Ectodermal cell (in vitro differentiated cells): ENCODE results near the gene DCAF6.
"Not testable (repeated sequence)": the region's sequence is repeated elsewhere in the genome, so short reads cannot be mapped to it uniquely, and the experiment has no call there.

Source experiments
- H3K27ac ChIP-seq: 2 replicates; pipeline ENCODE4 v1.7.0; 2013; ENCODE audit warnings: mild to moderate bottlenecking, low read depth, low read length; ENCODE audit not compliant: insufficient read depth, poor library complexity, severe bottlenecking
- H3K27me3 ChIP-seq: 2 replicates; pipeline ENCODE4 v1.7.0; 2013; ENCODE audit warnings: mild to moderate bottlenecking, low read length; ENCODE audit not compliant: insufficient read depth, control insufficient read depth, poor library complexity, severe bottlenecking
- H3K36me3 ChIP-seq: one replicate; pipeline ENCODE4 v1.7.0; 2013; ENCODE audit warnings: low read length; ENCODE audit not compliant: control insufficient read depth, insufficient read depth
- H3K4me1 ChIP-seq: one replicate; pipeline ENCODE4 v1.7.0; 2013; ENCODE audit warnings: low read length; ENCODE audit not compliant: control insufficient read depth, insufficient read depth
- H3K4me3 ChIP-seq: 2 replicates; pipeline ENCODE4 v1.7.0; 2013; ENCODE audit warnings: low read depth, low read length, control low read depth; ENCODE audit not compliant: insufficient read depth
- H3K9me3 ChIP-seq: 2 replicates; pipeline ENCODE4 v1.7.0; 2013; ENCODE audit warnings: mild to moderate bottlenecking, low read length, moderate library complexity; ENCODE audit not compliant: control insufficient read depth
- WGBS, 2 experiments: methylation state at CpG; one replicate each; pipeline ENCODE4 v1.1.7; 2013; ENCODE audit warnings: missing lambda C conversion rate in 2 of 2; 5-methylcytosine and 5-hydroxymethylcytosine counted together

Gene DCAF6

GRCh38 chr1:168050307-168050706 lies 113.8 kb downstream of the DCAF6 start:
- Histone ChIP-seq H3K36me3 (no peaks in the 10 kb centered on the region), H3K9me3 (no peaks in the 10 kb centered on the region), H3K27ac (no peak overlapping the region), H3K4me3 (no peak overlapping the region), H3K4me1 (no peaks in the 10 kb centered on the region), H3K27me3 (no peaks in the 10 kb centered on the region)
- 100% methylated on average over 1 of the region's 1 CpG for WGBS, 2 experiments

DNA sequence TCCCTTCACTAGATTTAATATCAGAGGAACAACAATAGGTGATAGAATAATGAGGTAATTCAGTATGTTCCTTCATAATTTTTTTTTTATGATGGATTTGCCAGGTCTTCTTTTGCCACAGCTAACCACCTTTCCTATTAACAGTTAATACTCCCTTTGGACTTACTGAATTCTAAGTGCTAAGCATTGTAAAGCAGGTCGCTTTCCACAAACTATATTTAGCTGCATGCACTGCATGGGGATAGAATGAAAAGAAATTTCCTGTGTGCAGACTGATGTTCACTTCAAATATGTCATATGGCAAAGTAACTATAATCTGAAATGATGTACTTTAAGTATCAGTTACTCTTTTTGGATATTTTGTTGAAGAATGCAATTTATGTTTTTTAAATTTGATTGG lies 114.4 kb downstream of the DCAF6 start:
- no peaks in the 10 kb centered on the region for H3K27me3 ChIP-seq
- H3K4me3 ChIP-seq: no peak overlapping the region
- no peaks in the 10 kb centered on the region for H3K36me3 ChIP-seq
- no peaks in the 10 kb centered on the region for H3K4me1 ChIP-seq
- no peak overlapping the region for H3K27ac ChIP-seq
- no peaks in the 10 kb centered on the region for H3K9me3 ChIP-seq
- 100% methylated on average over 1 of the region's 1 CpG; no CpG with 5 or more reads in 1 of the 2 experiments for WGBS, 2 experiments

DNA sequence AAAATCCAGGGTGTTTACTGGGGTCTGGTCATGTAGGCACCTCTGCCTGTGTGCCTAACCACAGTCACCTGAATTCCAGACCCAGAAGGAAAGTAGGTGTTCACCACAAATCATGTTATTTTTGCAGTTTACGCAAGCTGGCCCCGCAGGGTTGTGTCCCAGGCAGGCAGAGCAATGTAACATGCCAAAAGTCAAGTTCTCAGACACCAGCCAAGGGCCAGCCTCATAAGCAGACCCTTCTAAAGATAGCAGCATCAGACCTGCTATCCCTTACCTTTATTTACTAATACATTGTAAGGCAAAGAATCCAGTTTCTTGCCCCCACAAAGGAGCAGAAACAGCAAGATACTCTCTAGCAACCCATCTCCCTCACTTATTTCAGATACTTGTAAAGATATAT lies 117.2 kb downstream of the DCAF6 start:
- Histone ChIP-seq H3K4me3 (no peak overlapping the region), H3K36me3 (no peaks in the 10 kb centered on the region), H3K4me1 (no peaks in the 10 kb centered on the region), H3K27me3 (no peaks in the 10 kb centered on the region), H3K27ac (no peak overlapping the region), H3K9me3 (no peaks in the 10 kb centered on the region)
- WGBS, 2 experiments: 96 to 100% methylated on average over 2 of the region's 2 CpGs

DNA sequence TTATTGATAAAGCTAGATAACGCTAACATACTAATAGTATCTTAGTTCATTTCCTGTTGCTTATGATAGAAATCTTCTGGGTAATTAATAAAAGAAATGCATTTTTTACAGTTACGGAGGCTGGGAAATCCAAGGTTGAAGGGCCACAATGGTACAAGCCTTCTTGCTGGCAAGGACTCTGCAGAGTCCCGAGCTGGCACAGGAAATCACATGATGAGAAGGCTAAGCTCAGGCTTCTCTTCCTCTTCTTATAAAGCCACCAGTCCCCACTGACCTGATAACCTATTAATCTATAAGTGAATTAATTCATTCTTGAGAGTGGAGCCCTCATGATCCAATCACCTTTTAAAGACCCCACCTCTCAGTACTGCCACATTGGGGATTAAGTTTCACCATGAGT lies 117.6 kb downstream of the DCAF6 start:
- no peaks in the 10 kb centered on the region for H3K36me3 ChIP-seq
- H3K27ac ChIP-seq: no peak overlapping the region
- H3K4me1 ChIP-seq: no peaks in the 10 kb centered on the region
- no peaks in the 10 kb centered on the region for H3K9me3 ChIP-seq
- H3K27me3 ChIP-seq: no peaks in the 10 kb centered on the region
- no peak overlapping the region for H3K4me3 ChIP-seq
- WGBS, 2 experiments: 93 to 95% methylated on average over 2 to 3 of the region's 3 CpGs

GRCh38 chr1:168056152-168056551 lies 119.7 kb downstream of the DCAF6 start:
- H3K27ac ChIP-seq, H3K4me3 ChIP-seq, H3K27me3 ChIP-seq, H3K4me1 ChIP-seq, H3K9me3 ChIP-seq, H3K36me3 ChIP-seq: not testable (repeated sequence)
- WGBS, 2 experiments: 96 to 97% methylated on average over 10 to 12 of the region's 35 CpGs

DNA sequence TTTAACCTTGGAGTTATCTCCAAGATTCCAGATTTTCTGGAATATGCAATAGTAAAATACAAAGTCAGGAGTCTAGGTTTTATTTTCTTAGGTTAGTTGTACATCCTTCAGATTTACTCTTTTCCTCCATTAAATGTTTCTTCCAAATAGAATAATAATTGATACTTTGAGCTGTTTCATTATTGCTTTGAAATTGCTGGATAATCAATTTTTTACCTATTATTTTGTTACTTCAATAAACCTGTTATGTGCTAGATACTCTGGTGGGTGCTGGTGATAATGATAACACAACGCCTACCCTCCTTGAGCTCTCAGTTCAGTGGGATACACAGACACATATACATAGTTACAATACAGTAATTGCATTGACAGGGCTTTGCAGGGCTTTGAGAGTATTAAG lies 120.9 kb downstream of the DCAF6 start:
- no peaks in the 10 kb centered on the region for H3K4me1 ChIP-seq
- no peaks in the 10 kb centered on the region for H3K27me3 ChIP-seq
- H3K36me3 ChIP-seq: no peaks in the 10 kb centered on the region
- H3K27ac ChIP-seq: no peak overlapping the region
- whole genome bisulfite sequencing, 2 experiments: 86% methylated on average over 1 of the region's 1 CpG; no CpG with 5 or more reads in 1 of the 2 experiments
- no peaks in the 10 kb centered on the region for H3K9me3 ChIP-seq
- H3K4me3 ChIP-seq: no peak overlapping the region

GRCh38 chr1:168057921-168058320 lies 121.4 kb downstream of the DCAF6 start:
- WGBS, 2 experiments: 100% methylated on average over 1 of the region's 2 CpGs
- H3K36me3 ChIP-seq: no peaks in the 10 kb centered on the region
- H3K27me3 ChIP-seq: no peaks in the 10 kb centered on the region
- H3K27ac ChIP-seq: no peak overlapping the region
- H3K9me3 ChIP-seq: no peaks in the 10 kb centered on the region
- no peak overlapping the region for H3K4me3 ChIP-seq
- no peaks in the 10 kb centered on the region for H3K4me1 ChIP-seq

DNA sequence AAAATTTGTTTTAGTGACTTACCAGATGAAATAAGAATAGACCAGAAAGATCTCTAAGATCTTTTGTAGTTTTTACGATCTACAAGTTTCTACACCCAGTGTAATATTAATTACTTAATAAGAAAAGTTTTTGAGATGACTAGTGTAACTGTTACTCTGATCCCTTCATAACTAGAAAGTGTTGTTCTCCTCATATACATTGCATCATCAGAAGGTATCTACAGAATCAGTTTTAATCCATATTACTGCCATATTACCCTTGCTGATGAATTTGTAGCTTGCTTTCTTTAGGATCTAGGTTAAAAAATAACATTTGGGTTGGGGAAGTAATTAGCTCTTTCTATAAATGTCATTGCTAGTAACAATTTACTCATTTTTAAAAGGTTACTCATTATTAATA lies 127.7 kb downstream of the DCAF6 start:
- Histone ChIP-seq H3K4me3 (no peak overlapping the region), H3K4me1 (no peaks in the 10 kb centered on the region), H3K27me3 (no peaks in the 10 kb centered on the region), H3K9me3 (no peaks in the 10 kb centered on the region), H3K27ac (no peak overlapping the region), H3K36me3 (peaks cover 4% of the 10 kb centered on the region)
- no CpG with 5 or more reads among the region's 1 CpG for WGBS, 2 experiments

GRCh38 chr1:168065506-168065905 lies 129.0 kb downstream of the DCAF6 start:
- no peaks in the 10 kb centered on the region for H3K4me1 ChIP-seq
- 84 to 100% methylated on average over 2 to 3 of the region's 3 CpGs for WGBS, 2 experiments
- H3K4me3 ChIP-seq: no peak overlapping the region
- no peaks in the 10 kb centered on the region for H3K27me3 ChIP-seq
- no peak overlapping the region for H3K27ac ChIP-seq
- peaks cover 4% of the 10 kb centered on the region for H3K36me3 ChIP-seq
- H3K9me3 ChIP-seq: no peaks in the 10 kb centered on the region

DNA sequence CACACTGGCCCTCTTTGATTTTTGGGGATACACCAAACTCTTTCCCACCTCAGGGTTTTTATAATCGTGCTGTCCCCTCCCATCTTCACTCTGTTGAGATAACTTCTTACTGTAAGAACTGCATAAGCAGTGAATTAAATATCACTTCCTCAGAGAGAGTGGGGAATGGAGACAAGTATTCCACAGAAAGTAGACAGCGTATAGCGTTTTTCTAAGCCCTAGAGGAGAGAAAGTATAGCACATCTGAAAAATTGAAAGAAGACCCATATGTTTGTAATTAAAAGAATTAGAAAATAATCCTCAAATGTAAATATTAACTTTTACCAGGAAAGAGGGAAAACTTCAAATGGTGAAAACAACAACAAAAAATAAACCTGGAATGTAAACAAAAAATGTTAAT lies 132.9 kb downstream of the DCAF6 start:
- H3K9me3 ChIP-seq: no peaks in the 10 kb centered on the region
- H3K27ac ChIP-seq: no peak overlapping the region
- no peak overlapping the region for H3K4me3 ChIP-seq
- H3K27me3 ChIP-seq: no peaks in the 10 kb centered on the region
- peaks cover 4% of the 10 kb centered on the region for H3K36me3 ChIP-seq
- WGBS, 2 experiments: 94 to 100% methylated on average over 1 to 3 of the region's 3 CpGs
- no peaks in the 10 kb centered on the region for H3K4me1 ChIP-seq

GRCh38 chr1:168079761-168080160 lies 143.3 kb downstream of the DCAF6 start:
- Histone ChIP-seq H3K27me3 (no peaks in the 10 kb centered on the region), H3K4me1 (no peaks in the 10 kb centered on the region), H3K27ac (no peak overlapping the region), H3K4me3 (no peak overlapping the region), H3K9me3 (no peaks in the 10 kb centered on the region), H3K36me3 (peaks cover 3% of the 10 kb centered on the region)
